ENCODE results near the gene NT5C3A. TPM values are rescaled to one million over a fixed set of nuclear protein-coding genes. Genes with fewer than 3 reads are reported as not detected.

The NT5C3A gene
- total RNA-seq, 2 experiments from 2014 or later, result 34.2 to 37.7 TPM

GRCh38 chr7:33053721-33054120 is 8.9 kb downstream of the NT5C3A start:
- Mint-ChIP-seq H3K4me1 (ENCODE audit: low read depth) (peaks cover 49% of the 10 kb centered on the region), H3K4me3 (no peak overlapping the region)
- TF ChIP-seq CTCF (IDR thresholded peaks at IDR 0.05), result no peak

GRCh38 chr7:33050535-33051318 is 11.8 kb downstream of the NT5C3A start:
- ChIA-PET POLR2A (no interaction called here), CTCF (interaction anchor here (0.6 to 3.1 kb wide), 5 partner anchors 11 to 204 kb away, joined by 4 to 20 read pairs (median 8); partner anchors contain the start of gene RP9)
- intact Hi-C loops (cut with micrococcal nuclease), result no loop called here

More at GRCh38 chr7:33053721-33054120, 8.9 kb downstream of the NT5C3A start:
- CTCF ChIA-PET, result interaction anchor here (0.9 to 3.1 kb wide), 8 partner anchors 8 to 253 kb away, joined by 3 to 20 read pairs (median 3); partner anchors contain the start of genes NT5C3A and RP9
- peak overlapping the region; percentile 77 for H3K27ac Mint-ChIP-seq
- no peaks in the 10 kb centered on the region for H3K9me3 Mint-ChIP-seq
- peaks cover 14% of the 10 kb centered on the region for H3K36me3 Mint-ChIP-seq (ENCODE audit: low read depth)
- ATAC-seq (peak; percentile 14), DNase-seq (no peak)
- no peaks in the 10 kb centered on the region for H3K27me3 Mint-ChIP-seq
- intact Hi-C loops (cut with micrococcal nuclease), result no loop called here
- POLR2A ChIA-PET, result interaction anchor here (0.9 to 2.0 kb wide), 4 partner anchors 9 to 163 kb away, joined by 3 to 7 read pairs (median 5); partner anchors contain the start of gene NT5C3A

GRCh38 chr7:33048704-33049103 is 13.9 kb downstream of the NT5C3A start:
- POLR2A ChIA-PET, result interaction anchor here (0.6 to 1.0 kb wide), 2 partner anchors 13 to 171 kb away, joined by 3 to 4 read pairs; partner anchors contain the start of gene NT5C3A
- DNase-seq, result no peak
- Mint-ChIP-seq H3K27me3 (no peaks in the 10 kb centered on the region), H3K36me3 (ENCODE audit: low read depth) (no peaks in the 10 kb centered on the region), H3K4me1 (ENCODE audit: low read depth) (peaks cover 41% of the 10 kb centered on the region), H3K4me3 (no peak overlapping the region), H3K27ac (no peak overlapping the region), H3K9me3 (no peaks in the 10 kb centered on the region)
- CTCF ChIA-PET, result interaction anchor here (1.9 to 2.5 kb wide), 3 partner anchors 59 to 248 kb away, joined by 5 to 12 read pairs (median 8); no protein-coding TSS in a partner anchor
- intact Hi-C loops (cut with micrococcal nuclease), result no loop called here
- no peak for TF ChIP-seq CTCF (IDR thresholded peaks at IDR 0.05)
- no peak for ATAC-seq

More at GRCh38 chr7:33050535-33051318, 11.8 kb downstream of the NT5C3A start:
- Mint-ChIP-seq H3K27ac (no peak overlapping the region), H3K4me3 (no peak overlapping the region), H3K36me3 (ENCODE audit: low read depth) (peaks cover 3% of the 10 kb centered on the region), H3K4me1 (ENCODE audit: low read depth) (peaks cover 47% of the 10 kb centered on the region), H3K27me3 (no peaks in the 10 kb centered on the region), H3K9me3 (no peaks in the 10 kb centered on the region)
- ATAC-seq (peak; percentile 64), DNase-seq (peak; percentile 39)
- peak; percentile 71 for TF ChIP-seq CTCF (IDR thresholded peaks at IDR 0.05)

- peaks cover 42% of the 10 kb centered on the region for H3K4me1 Mint-ChIP-seq (ENCODE audit: low read depth)
- POLR2A ChIA-PET, result interaction anchor here (1.0 kb wide), 1 partner anchor 14 kb away, joined by 4 read pairs; the partner anchor contains the start of gene NT5C3A
- no peak for TF ChIP-seq CTCF (IDR thresholded peaks at IDR 0.05)
- CTCF ChIA-PET, result interaction anchor here (1.9 to 2.5 kb wide), 3 partner anchors 59 to 248 kb away, joined by 5 to 12 read pairs (median 8); no protein-coding TSS in a partner anchor
- intact Hi-C loops (cut with micrococcal nuclease), result no loop called here
- DNase-seq (no peak), ATAC-seq (no peak)
- H3K36me3 Mint-ChIP-seq (ENCODE audit: low read depth), result no peaks in the 10 kb centered on the region
- H3K27ac Mint-ChIP-seq, result no peak overlapping the region
- no peaks in the 10 kb centered on the region for H3K27me3 Mint-ChIP-seq
- no peaks in the 10 kb centered on the region for H3K9me3 Mint-ChIP-seq
- no peak overlapping the region for H3K4me3 Mint-ChIP-seq
These were observed 14.3 kb downstream of the NT5C3A start for GRCh38 chr7:33048257-33048656.

GRCh38 chr7:33044986-33045385 is 17.6 kb downstream of the NT5C3A start:
- no peak overlapping the region for H3K4me3 Mint-ChIP-seq
- H3K4me1 Mint-ChIP-seq (ENCODE audit: low read depth), result peaks cover 36% of the 10 kb centered on the region
- ATAC-seq, result no peak
- no peak overlapping the region for H3K27ac Mint-ChIP-seq
- no peaks in the 10 kb centered on the region for H3K9me3 Mint-ChIP-seq
- no peaks in the 10 kb centered on the region for H3K27me3 Mint-ChIP-seq
- no peaks in the 10 kb centered on the region for H3K36me3 Mint-ChIP-seq (ENCODE audit: low read depth)
- no peak for DNase-seq
- TF ChIP-seq CTCF (IDR thresholded peaks at IDR 0.05), result no peak
- ChIA-PET POLR2A (no interaction called here), CTCF (interaction anchor here (0.8 to 2.4 kb wide), 3 partner anchors 63 to 199 kb away, joined by 3 to 9 read pairs (median 3); partner anchors contain the start of gene RP9)
- intact Hi-C loops (cut with micrococcal nuclease), result no loop called here

Data from activated CD8-positive, alpha-beta T cell treated with anti-CD3 and anti-CD28 coated beads for 36 hours (primary cell).